Thyroid gland (tissue), 4 donors: Measurements from ENCODE around the gene PTDSS2.

Experiments
- POLR2A ChIP-seq, 2 donors: fragments of 450-650 bp; IDR thresholded peaks; one replicate each; pipeline ENCODE4 v1.6.1; 2017; ENCODE audit warnings: antibody characterized with exemption in 2 of 2, mild to moderate bottlenecking in 2 of 2, moderate library complexity in 1 of 2
- TF ChIP-seq, protein P1 (sequence below), 6 experiments: fragments of 200-600 bp in 3 of 6; fragments of 450-650 bp in 3 of 6; sonication (generic) in 3 of 6; IDR thresholded peaks; one replicate each; pipeline ENCODE4 v1.5.1; 2016 to 2019; ENCODE audit warnings: antibody characterized with exemption in 6 of 6, mild to moderate bottlenecking in 2 of 6, inconsistent platforms in 1 of 6, moderate library complexity in 1 of 6

DNA sequence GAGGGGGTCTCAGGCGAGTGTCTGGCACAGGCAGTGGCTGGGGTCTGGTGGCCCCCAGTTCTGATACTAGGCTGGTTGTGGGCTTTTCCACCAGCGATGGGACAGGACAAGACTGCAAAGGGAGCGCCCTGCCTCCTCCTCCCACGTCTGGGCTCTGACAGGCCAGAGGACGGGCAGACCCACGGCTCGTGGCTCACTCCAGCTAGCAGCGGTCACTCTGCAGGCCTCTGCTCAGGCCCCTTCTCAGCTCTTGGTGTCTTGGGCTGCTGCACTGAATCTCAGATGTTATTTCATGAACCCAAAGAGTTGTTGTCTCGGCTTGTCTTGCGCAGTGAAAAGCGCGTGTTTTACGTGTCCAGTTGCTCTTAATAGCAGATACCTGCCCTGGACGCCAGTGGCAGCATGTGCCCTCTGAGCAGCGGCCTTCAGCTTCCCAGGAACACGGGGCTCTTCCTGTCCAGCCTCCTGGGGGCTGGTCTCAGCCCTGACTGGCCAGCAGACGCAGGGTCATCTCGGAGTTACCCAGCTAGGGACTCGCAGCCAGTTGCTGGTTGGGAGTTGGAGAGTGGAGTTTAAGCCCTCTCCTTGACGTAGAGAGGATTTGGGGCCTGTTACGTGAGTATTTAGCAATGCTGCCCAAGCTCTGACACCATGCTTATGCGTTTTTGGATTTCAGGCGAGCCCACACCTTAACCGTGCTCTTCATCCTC lies 9.6 kb downstream of the PTDSS2 start:
- no peak for TF ChIP-seq POLR2A (IDR thresholded peaks at IDR 0.05)
- TF ChIP-seq, protein P1, sequence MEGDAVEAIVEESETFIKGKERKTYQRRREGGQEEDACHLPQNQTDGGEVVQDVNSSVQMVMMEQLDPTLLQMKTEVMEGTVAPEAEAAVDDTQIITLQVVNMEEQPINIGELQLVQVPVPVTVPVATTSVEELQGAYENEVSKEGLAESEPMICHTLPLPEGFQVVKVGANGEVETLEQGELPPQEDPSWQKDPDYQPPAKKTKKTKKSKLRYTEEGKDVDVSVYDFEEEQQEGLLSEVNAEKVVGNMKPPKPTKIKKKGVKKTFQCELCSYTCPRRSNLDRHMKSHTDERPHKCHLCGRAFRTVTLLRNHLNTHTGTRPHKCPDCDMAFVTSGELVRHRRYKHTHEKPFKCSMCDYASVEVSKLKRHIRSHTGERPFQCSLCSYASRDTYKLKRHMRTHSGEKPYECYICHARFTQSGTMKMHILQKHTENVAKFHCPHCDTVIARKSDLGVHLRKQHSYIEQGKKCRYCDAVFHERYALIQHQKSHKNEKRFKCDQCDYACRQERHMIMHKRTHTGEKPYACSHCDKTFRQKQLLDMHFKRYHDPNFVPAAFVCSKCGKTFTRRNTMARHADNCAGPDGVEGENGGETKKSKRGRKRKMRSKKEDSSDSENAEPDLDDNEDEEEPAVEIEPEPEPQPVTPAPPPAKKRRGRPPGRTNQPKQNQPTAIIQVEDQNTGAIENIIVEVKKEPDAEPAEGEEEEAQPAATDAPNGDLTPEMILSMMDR (IDR thresholded peaks at IDR 0.05): no peak
